ENCODE data around the gene TNPO3.

The TNPO3 gene

DNA sequence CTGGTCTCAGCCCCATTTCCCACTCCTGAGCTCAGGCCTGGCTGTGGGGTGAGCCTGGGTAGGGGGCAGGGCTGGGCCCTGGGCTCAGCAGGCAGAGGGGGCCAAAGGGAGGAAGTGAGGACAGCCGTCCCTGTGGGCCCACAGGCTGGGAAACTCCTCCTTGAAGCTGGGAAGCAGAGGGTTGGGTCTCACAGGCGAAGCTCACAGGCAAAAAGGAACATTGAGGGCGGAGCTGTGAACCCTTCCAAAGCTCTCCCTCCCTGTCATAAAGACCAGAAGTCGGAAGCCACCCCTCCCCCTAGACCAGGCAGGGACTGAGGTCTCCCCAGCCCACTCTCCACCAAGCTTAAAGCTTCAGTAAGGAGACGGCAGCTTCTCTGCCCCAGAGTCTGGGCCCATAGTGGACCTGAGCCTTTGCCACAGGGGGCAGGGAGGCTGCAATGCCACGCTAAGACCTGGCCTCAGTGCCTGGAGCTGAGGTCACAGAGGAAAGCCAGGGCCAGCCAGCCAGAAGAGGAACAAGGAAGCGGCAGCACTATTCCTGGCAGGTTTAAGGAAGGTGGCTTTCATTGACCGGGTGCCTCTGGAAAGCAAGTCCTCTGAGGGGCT lies 143.4 kb downstream of the TNPO3 start:
- TF ChIP-seq CTCF (IDR thresholded peaks at IDR 0.05) = no peak

DNA sequence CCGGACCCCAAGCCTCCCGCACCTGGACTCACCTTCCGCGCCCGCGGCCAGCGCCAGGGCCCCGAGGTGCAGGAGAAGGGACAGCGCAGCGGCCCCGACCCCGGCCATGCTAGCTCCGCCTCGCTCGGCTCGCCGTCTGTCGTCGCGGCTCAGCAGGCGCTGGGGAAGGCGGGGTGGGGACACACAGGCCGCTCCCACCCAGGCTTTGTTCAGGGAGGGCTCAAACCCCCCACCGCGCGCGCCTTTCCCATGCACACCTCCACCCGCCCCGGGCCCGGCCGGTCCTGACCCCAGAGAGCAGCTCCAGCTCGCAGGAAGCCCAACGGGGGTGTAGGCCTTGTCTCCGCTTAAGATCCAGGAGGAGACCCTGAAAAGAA lies 144.4 kb downstream of the TNPO3 start, which contains the start of gene KCP:
Gene KCP, minus strand, starts transcription at position 141 of the 377 bp plus-strand sequence. Its CDS starts 33 bp downstream, at position 108.
- no peak for TF ChIP-seq CTCF (IDR thresholded peaks at IDR 0.05)

DNA sequence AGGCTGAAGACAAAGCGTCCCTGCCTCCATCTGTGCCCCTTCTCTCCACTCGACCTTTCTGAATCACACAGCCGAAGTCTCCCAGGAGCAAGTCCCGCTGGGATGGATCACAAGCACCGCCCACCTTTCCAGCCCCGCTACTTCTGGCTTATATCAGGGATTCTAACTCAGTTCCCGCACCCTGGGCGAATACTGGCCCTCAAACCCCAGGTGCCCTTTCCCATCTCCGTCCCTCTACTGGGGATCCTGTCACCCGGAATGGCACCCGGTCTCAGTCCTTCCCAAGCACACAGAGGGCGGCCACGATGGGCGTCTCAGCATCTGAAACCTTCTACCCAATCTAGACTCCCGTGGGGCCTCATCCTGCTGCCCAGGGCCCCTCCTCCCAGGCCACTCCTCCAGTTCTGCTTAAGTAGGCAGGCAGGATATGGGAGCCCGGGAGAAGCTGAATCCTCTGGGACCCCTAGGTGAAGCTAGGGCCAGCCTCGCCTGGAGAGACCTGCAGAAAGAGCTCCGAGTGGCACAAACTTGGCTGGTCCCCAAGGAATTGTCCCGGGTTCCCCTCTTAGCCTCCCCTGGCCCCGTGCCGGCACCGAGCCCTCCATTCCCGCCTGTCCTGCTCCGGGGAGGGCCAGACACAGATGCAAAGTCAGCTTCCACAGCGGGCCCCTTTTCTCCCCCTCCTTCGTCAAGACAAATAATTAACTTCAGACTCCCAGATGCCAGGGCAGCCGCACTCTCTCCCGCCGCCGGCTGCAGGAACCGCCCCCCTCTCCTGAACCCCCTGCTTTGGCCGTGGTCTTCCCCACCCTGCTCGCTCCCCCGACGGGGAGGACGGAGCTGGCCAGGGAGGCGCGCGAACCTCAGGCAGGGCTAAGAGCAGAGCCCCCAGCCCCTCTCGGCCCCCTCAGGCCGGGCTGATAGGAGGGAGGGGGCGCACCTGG lies 145.0 kb downstream of the TNPO3 start:
- TF ChIP-seq CTCF (IDR thresholded peaks at IDR 0.05) = no peak

GRCh38 chr7:128908750-128909624 lies 145.9 kb downstream of the TNPO3 start:
- TF ChIP-seq CTCF (IDR thresholded peaks at IDR 0.05) = no peak

GRCh38 chr7:128906766-128907559 lies 147.9 kb downstream of the TNPO3 start:
- no peak for TF ChIP-seq CTCF (IDR thresholded peaks at IDR 0.05)

DNA sequence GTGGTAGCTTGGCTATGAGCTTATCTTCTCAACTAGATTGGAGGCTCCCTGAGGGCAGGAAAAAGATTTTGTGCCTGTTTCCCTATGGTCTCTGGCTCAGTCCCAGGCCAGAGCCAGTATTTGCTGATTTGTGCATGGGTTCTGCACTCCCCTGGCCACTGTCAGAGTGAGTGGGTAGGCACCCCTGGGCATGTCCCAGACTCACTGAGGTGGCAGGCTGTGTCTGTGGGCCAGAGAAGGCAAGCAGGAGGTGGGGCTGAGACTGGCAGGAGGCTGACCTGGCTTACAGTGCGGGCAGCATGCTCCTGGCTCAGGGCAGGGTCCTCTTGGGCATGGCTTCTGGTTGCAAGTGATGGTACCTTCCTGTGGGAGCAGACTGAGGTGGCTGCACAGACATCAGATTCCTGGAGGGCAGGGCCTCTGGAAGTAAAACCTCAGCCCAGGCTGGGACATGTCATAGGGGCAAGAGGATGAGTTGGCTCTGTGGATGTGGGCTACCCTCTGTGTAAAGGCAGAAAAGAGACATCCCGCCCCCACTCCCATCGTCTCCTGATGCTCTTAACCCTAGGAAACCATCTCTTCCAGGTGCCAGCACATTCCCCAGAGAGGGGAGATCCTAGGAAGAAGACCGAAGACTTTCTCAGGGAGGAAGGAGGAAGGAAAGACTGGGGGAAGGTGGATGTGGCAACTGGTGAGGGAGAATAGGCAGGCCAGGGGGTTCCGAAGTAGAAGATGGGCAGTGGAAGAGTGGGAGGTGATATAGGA lies 148.7 kb downstream of the TNPO3 start:
- TF ChIP-seq CTCF (IDR thresholded peaks at IDR 0.05) = no peak

Measured in LNCAP (cell line).